Keratinocyte (primary cell): ENCODE results near the gene WDFY2.
"Not testable (repeated sequence)": the region's sequence is repeated elsewhere in the genome, so short reads cannot be mapped to it uniquely, and the experiment has no call there.

Experiments used
- CTCF ChIP-seq, 3 experiments: IDR thresholded peaks in 1 of 3; conservative IDR thresholded peaks in 1 of 3; optimal IDR thresholded peaks in 1 of 3; 2 replicates in 2 of 3; 3 replicates in 1 of 3; pipeline versions ENCODE3 to v1.5.1; 2011; ENCODE audit warnings: low read length in 3 of 3, mild to moderate bottlenecking in 3 of 3, moderate library complexity in 2 of 3, control low read depth in 1 of 3, inconsistent platforms in 1 of 3; ENCODE audit not compliant: insufficient read depth in 2 of 3; ENCODE audit errors: extremely low read depth in 1 of 3
- EZH2 ChIP-seq: IDR thresholded peaks from one replicate; pipeline ENCODE4 v1.6.1; 2012; ENCODE audit warnings: inconsistent platforms, mild to moderate bottlenecking, low read length, moderate library complexity

- TF ChIP-seq EZH2; CTCF (optimal IDR thresholded peaks at IDR 0.05 in 1 of 3, IDR thresholded peaks at IDR 0.05 in 1 of 3, conservative IDR thresholded peaks at IDR 0.05 in 1 of 3; ENCODE audit: extremely low read depth in 1 of 3, insufficient read depth in 2 of 3, low read length in 3 of 3): not testable (repeated sequence)
Measured at GRCh38 chr13:51652193-51652592, 67.9 kb downstream of the WDFY2 start.
